K562 (cell line): ENCODE data around the gene GMPR2. TPM values are rescaled to one million over a fixed set of nuclear protein-coding genes. Genes with fewer than 3 reads are reported as not detected.

Experiments used
- BACH1 ChIP-seq: fragments of 200-800 bp; sonication (Bioruptor generic); IDR thresholded peaks from 2 replicates; pipeline ENCODE4 v1.6.1; 2016; ENCODE audit warnings: missing genetic modification characterization, missing compliant biosample characterization
- CBFA2T3 ChIP-seq: fragments of 450-650 bp; IDR thresholded peaks from 2 replicates; pipeline ENCODE4 v1.6.1; 2017
- CBX8 ChIP-seq: fragments of 200-600 bp; sonication (generic); IDR thresholded peaks from 2 replicates; pipeline ENCODE4 v1.6.1; 2012; ENCODE audit warnings: borderline replicate concordance, mixed run types, low read depth, mild to moderate bottlenecking, moderate library complexity, mixed read lengths, low read length, control low read depth, inconsistent platforms; ENCODE audit not compliant: poor library complexity, severe bottlenecking; ENCODE audit errors: extremely low read depth
- EP300 ChIP-seq: IDR thresholded peaks from 2 replicates; pipeline ENCODE4 v1.6.1; 2012; ENCODE audit warnings: low read length, improper control_type of control experiment
- ERF ChIP-seq: fragments of 450-650 bp; formaldehyde crosslinking; IDR thresholded peaks from 2 replicates; pipeline ENCODE4 v1.4.0; 2020; ENCODE audit warnings: mild to moderate bottlenecking, mixed read lengths
- HMG20A ChIP-seq: fragments of 450-650 bp; formaldehyde crosslinking; conservative IDR thresholded peaks from 2 replicates; pipeline ENCODE4 v1.4.0; 2020; ENCODE audit warnings: mild to moderate bottlenecking, mixed read lengths
- IRF1 ChIP-seq: sonication (generic); formaldehyde crosslinking; IDR thresholded peaks from 2 replicates; pipeline ENCODE4 v1.8.0; 2022; ENCODE audit warnings: missing genetic modification reagents, mild to moderate bottlenecking, borderline replicate concordance
- NR3C1 ChIP-seq: sonication (generic); formaldehyde crosslinking; IDR thresholded peaks from 2 replicates; pipeline ENCODE4 v1.8.1; 2022; ENCODE audit warnings: missing genetic modification reagents
- POLR2AphosphoS5 ChIP-seq: IDR thresholded peaks from 2 replicates; pipeline ENCODE4 v1.6.1; 2011; ENCODE audit warnings: mild to moderate bottlenecking, low read depth, low read length, moderate library complexity; ENCODE audit not compliant: control insufficient read depth, insufficient read depth
- RBFOX2 ChIP-seq: fragments of 200-400 bp; formaldehyde crosslinking; IDR thresholded peaks from 2 replicates; pipeline ENCODE4 v1.6.1; 2017; ENCODE audit warnings: low read depth, mild to moderate bottlenecking, low read length, moderate library complexity
- RFX1 ChIP-seq: fragments of 450-650 bp; IDR thresholded peaks from 2 replicates; pipeline ENCODE4 v1.6.1; 2016; ENCODE audit warnings: mild to moderate bottlenecking, moderate library complexity
- SUPT5H ChIP-seq: fragments of 450-650 bp; IDR thresholded peaks from 2 replicates; pipeline ENCODE4 v1.6.1; 2016
- TAF9B ChIP-seq: fragments of 450-650 bp; IDR thresholded peaks from 2 replicates; pipeline ENCODE4 v1.6.1; 2018; ENCODE audit warnings: mild to moderate bottlenecking; ENCODE audit not compliant: partially characterized antibody
- ZC3H4 ChIP-seq: sonication (generic); formaldehyde crosslinking; IDR thresholded peaks from 2 replicates; pipeline ENCODE4 v1.9.0; 2021; ENCODE audit warnings: missing genetic modification reagents, borderline replicate concordance
- ZNF175 ChIP-seq: fragments of 200-800 bp; sonication (Bioruptor generic); IDR thresholded peaks from 2 replicates; pipeline ENCODE4 v1.6.1; 2016; ENCODE audit warnings: low read depth, mild to moderate bottlenecking, missing genetic modification characterization, missing compliant biosample characterization
- ZNF407 ChIP-seq: fragments of 450-650 bp; IDR thresholded peaks from 2 replicates; pipeline ENCODE4 v1.6.1; 2016; ENCODE audit warnings: low read depth
- ZNF436 ChIP-seq: fragments of 250-450, 450-650 bp; sonication (Bioruptor Pico); formaldehyde crosslinking; IDR thresholded peaks from 2 replicates; pipeline ENCODE4 v1.7.0; 2020; ENCODE audit warnings: mild to moderate bottlenecking
- ZNF584 ChIP-seq: fragments of 200-800 bp; sonication (Bioruptor generic); IDR thresholded peaks from 2 replicates; pipeline ENCODE4 v1.6.1; 2016; ENCODE audit warnings: low read depth, mild to moderate bottlenecking, missing genetic modification characterization, missing compliant biosample characterization
- polyA plus RNA-seq, 8 experiments: library from polyadenylated mRNA; depleted of rRNA in 4 of 8; stranded (reverse) in 5 of 8; unstranded in 3 of 8; fragments of >200 nt; fragmentation: Nextera tagmentation in 2 of 8; fragmentation: Illumina TruSeq in 1 of 8; extraction: Ambion mirVana in 2 of 8; extraction: Trizol in 1 of 8; gene quantifications; 2 replicates each; pipeline versions ENCODE4 v1.2.1 to v1.2.3, GENCODE V29; 2011 to 2014; ENCODE audit warnings: inconsistent platforms in 1 of 8, missing spikeins in 1 of 8
- total RNA-seq, 7 experiments: library from RNA; depleted of rRNA in 6 of 7; stranded (reverse); fragments of >200 nt in 6 of 7; fragmentation: Illumina TruSeq in 2 of 7; extraction: Trizol in 2 of 7; gene quantifications; 2 replicates each; pipeline versions ENCODE4 v1.2.1 to v1.2.3, GENCODE V29; 2011 to 2021; ENCODE audit warnings: low replicate concordance in 1 of 7
- TF ChIP-seq, protein P1 (sequence below): fragments of 250-450 bp; sonication (Bioruptor Pico); IDR thresholded peaks from 2 replicates; pipeline ENCODE4 v1.8.0; 2022; ENCODE audit warnings: moderate library complexity, mild to moderate bottlenecking, inconsistent platforms

The GMPR2 gene
- total and polyA plus RNA-seq, 9 of the 15 experiments (the other 6 are each of a cell fraction or from before 2014, with no cell fraction given), result 26.4 to 67.4 (median 36.3) TPM

GRCh38 chr14:24232645-24233537 lies at the start of gene GMPR2 (continued):
- TF ChIP-seq IRF1 (CRISPR knock-in tag) (no peak), ERF (CRISPR knock-in tag) (no peak), RFX1 (peak; percentile 42; the same call in 1 of the 2 replicates), ZNF436 (no peak), CBFA2T3 (no peak), CBX8 (no peak), HMG20A (CRISPR knock-in tag) (no peak), POLR2AphosphoS5 (no peak), ZC3H4 (CRISPR knock-in tag) (no peak), RBFOX2 (peak; percentile 65), ZNF407 (no peak), TAF9B (peak; percentile 38), SUPT5H (peak; percentile 30), NR3C1 (CRISPR knock-in tag) (no peak), EP300 (no peak), ZNF584 (CRISPR knock-in tag) (0 out of 2 replicates have a peak, but pooled peaks have one; percentile 41), BACH1 (tag) (no peak), ZNF175 (CRISPR knock-in tag) (no peak)
- TF ChIP-seq, protein P1, sequence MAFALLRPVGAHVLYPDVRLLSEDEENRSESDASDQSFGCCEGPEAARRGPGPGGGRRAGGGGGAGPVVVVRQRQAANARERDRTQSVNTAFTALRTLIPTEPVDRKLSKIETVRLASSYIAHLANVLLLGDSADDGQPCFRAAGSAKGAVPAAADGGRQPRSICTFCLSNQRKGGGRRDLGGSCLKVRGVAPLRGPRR (CRISPR knock-in tag), result no peak
